HG03103 (cell line): Measurements from ENCODE around the gene SLC2A4.

Experiments
- ATAC-seq: cut with Tn5 transposase; IDR thresholded peaks from one replicate; pipeline ENCODE4 v1.9.1; 2021; ENCODE audit warnings: low read depth; ENCODE audit not compliant: unreplicated experiment

The SLC2A4 gene

GRCh38 chr17:7295230-7296180 lies 14.0 kb downstream of the SLC2A4 start:
- no peak for ATAC-seq

- ATAC-seq, result no peak
These were observed 14.8 kb downstream of the SLC2A4 start for GRCh38 chr17:7296189-7296861.

GRCh38 chr17:7304179-7304578 lies 22.7 kb downstream of the SLC2A4 start:
- ATAC-seq, result no peak

GRCh38 chr17:7306911-7307685 lies 25.6 kb downstream of the SLC2A4 start, which contains the start of gene EIF5A:
Gene EIF5A, plus strand, starts transcription at chr17:7307628. Its CDS starts 2,008 bp downstream, at chr17:7309636.
- ATAC-seq, result peak; percentile 47

GRCh38 chr17:7307686-7308624 lies 26.4 kb downstream of the SLC2A4 start:
- no peak for ATAC-seq

- no peak for ATAC-seq
These were observed 27.3 kb downstream of the SLC2A4 start for GRCh38 chr17:7308625-7309433.

- no peak for ATAC-seq
These were observed 28.1 kb downstream of the SLC2A4 start for GRCh38 chr17:7309628-7310027.

GRCh38 chr17:7311110-7311705 lies 29.7 kb downstream of the SLC2A4 start:
- ATAC-seq, result no peak

GRCh38 chr17:7312432-7313087 lies 31.0 kb downstream of the SLC2A4 start:
- no peak for ATAC-seq

GRCh38 chr17:7313088-7313889 lies 31.8 kb downstream of the SLC2A4 start:
- no peak for ATAC-seq

GRCh38 chr17:7313890-7314718 lies 32.6 kb downstream of the SLC2A4 start:
- ATAC-seq, result no peak

- peak; percentile 56 for ATAC-seq
These were observed 33.4 kb downstream of the SLC2A4 start, which contains the start of gene GPS2 for GRCh38 chr17:7314719-7315569. Gene GPS2, minus strand, starts transcription at chr17:7315360. Its CDS starts 308 bp downstream, at chr17:7315052.

GRCh38 chr17:7315570-7316235 lies 34.2 kb downstream of the SLC2A4 start:
- no peak for ATAC-seq

GRCh38 chr17:7317161-7317803 lies 35.8 kb downstream of the SLC2A4 start:
- ATAC-seq, result no peak
